Erythroblast (primary cell): Measurements from ENCODE around the gene ITPRID1.
"Not testable (repeated sequence)": the region's sequence is repeated elsewhere in the genome, so short reads cannot be mapped to it uniquely, and the experiment has no call there.

Experiments used
- DNase-seq, 2 experiments: peaks; one replicate each; lab custom pipeline; 2025; lab: John Stamatoyannopoulos, UW
- GATA1 ChIP-seq: IDR thresholded peaks from 2 replicates; pipeline ENCODE4 v1.6.1; 2011; ENCODE audit warnings: low read depth, mild to moderate bottlenecking, control low read depth, low read length, moderate library complexity
- POLR2A ChIP-seq: IDR thresholded peaks from 2 replicates; pipeline ENCODE4 v1.6.1; 2011; ENCODE audit warnings: mild to moderate bottlenecking, low read length

Gene ITPRID1

GRCh38 chr7:31492086-31492485 lies 21.8 kb upstream of the ITPRID1 start:
- TF ChIP-seq GATA1: no peak
- TF ChIP-seq POLR2A: no peak
- no peak for DNase-seq

GRCh38 chr7:31493714-31494181 lies 20.1 kb upstream of the ITPRID1 start:
- TF ChIP-seq GATA1: no peak
- no peak for TF ChIP-seq POLR2A
- no peak for DNase-seq

GRCh38 chr7:31494421-31494820 lies 19.5 kb upstream of the ITPRID1 start:
- DNase-seq: no peak
- no peak for TF ChIP-seq POLR2A
- TF ChIP-seq GATA1: no peak

GRCh38 chr7:31495653-31496052 lies 18.2 kb upstream of the ITPRID1 start:
- DNase-seq: no peak
- TF ChIP-seq POLR2A (no peak), GATA1 (no peak)

GRCh38 chr7:31497516-31497915 lies 16.4 kb upstream of the ITPRID1 start:
- TF ChIP-seq GATA1: no peak
- no peak for TF ChIP-seq POLR2A
- no peak for DNase-seq

GRCh38 chr7:31500656-31501055 lies 13.2 kb upstream of the ITPRID1 start:
- no peak for TF ChIP-seq GATA1
- no peak for TF ChIP-seq POLR2A
- no peak for DNase-seq

GRCh38 chr7:31508823-31509222 lies 5.1 kb upstream of the ITPRID1 start:
- DNase-seq: no peak
- TF ChIP-seq GATA1: no peak
- no peak for TF ChIP-seq POLR2A

GRCh38 chr7:31512166-31512565 lies 1.7 kb upstream of the ITPRID1 start:
- no peak for TF ChIP-seq POLR2A
- TF ChIP-seq GATA1: no peak
- DNase-seq: no peak

GRCh38 chr7:31516680-31517502 lies 3.0 kb downstream of the ITPRID1 start:
- DNase-seq: no peak
- TF ChIP-seq GATA1: no peak
- no peak for TF ChIP-seq POLR2A

GRCh38 chr7:31517513-31517912 lies 3.6 kb downstream of the ITPRID1 start:
- TF ChIP-seq GATA1: no peak
- TF ChIP-seq POLR2A: no peak
- no peak for DNase-seq

GRCh38 chr7:31518766-31519165 lies 4.9 kb downstream of the ITPRID1 start:
- no peak for DNase-seq
- TF ChIP-seq POLR2A (no peak), GATA1 (no peak)

- TF ChIP-seq GATA1 (no peak), POLR2A (no peak)
Measured at GRCh38 chr7:31521336-31522010, 7.6 kb downstream of the ITPRID1 start.

GRCh38 chr7:31526864-31527263 lies 13.0 kb downstream of the ITPRID1 start:
- no peak for TF ChIP-seq POLR2A
- TF ChIP-seq GATA1: no peak

More at GRCh38 chr7:31521336-31522010, 7.6 kb downstream of the ITPRID1 start:
- DNase-seq: no peak

GRCh38 chr7:31529103-31529502 lies 15.2 kb downstream of the ITPRID1 start:
- TF ChIP-seq POLR2A (no peak), GATA1 (no peak)
- DNase-seq: no peak

More at GRCh38 chr7:31526864-31527263, 13.0 kb downstream of the ITPRID1 start:
- no peak for DNase-seq

- not testable (repeated sequence) for DNase-seq
Measured at GRCh38 chr7:31540651-31541185, 26.8 kb downstream of the ITPRID1 start.
